K562 (cell line): Measurements from ENCODE around the gene SLC44A1. TPM values are rescaled to one million over a fixed set of nuclear protein-coding genes. Genes with fewer than 3 reads are reported as not detected.

Experiments
- ATAC-seq: fragments of 200-7000 bp; cut with Tn5 transposase; 3 replicates; pipeline ENCODE4 v1.9.1; 2020; ENCODE audit warnings: moderate library complexity
- BruUV-seq: library from RNA; stranded (reverse); fragments of 400-500 nt; replicated peaks from 2 replicates; lab custom pipeline; 2021; lab: Mats Ljungman, UMichigan
- CTCF ChIA-PET: fragments of 300-600 bp; formaldehyde crosslinking; extraction: SDS; loops from one replicate; lab custom pipeline; 2021; ENCODE audit warnings: low intra/inter-chr PET ratio; lab: Yijun Ruan, JAX
- POLR2A ChIA-PET: fragments of 300-600, 350-650 bp; sonication (Branson Sonifier 250); formaldehyde crosslinking; extraction: SDS; loops from one replicate; lab custom pipeline; 2021; ENCODE audit warnings: antibody characterized with exemption, inconsistent platforms; lab: Yijun Ruan, JAX
- DNase-seq, 4 experiments: peaks; one replicate each; pipeline versions ENCODE4 v3.0.0 to v3.0.0-alpha.2; 2011 to 2018; ENCODE audit warnings: low spot score in 3 of 4, mixed read lengths in 3 of 4; ENCODE audit errors: extremely low read depth in 1 of 4
- FAIRE-seq: peaks from 2 replicates; lab custom pipeline; 2011; peaks lifted over from hg19 to GRCh38; lab: Jason Lieb, UNC
- H2AFZ ChIP-seq: 2 replicates; pipeline ENCODE4 v1.6.0; 2011; ENCODE audit warnings: low read depth, low read length, control low read depth, inconsistent platforms
- H3K27ac ChIP-seq: fragments of 200-600 bp; 3 replicates; pipeline ENCODE4 v1.8.0; 2011; ENCODE audit warnings: low read depth, mild to moderate bottlenecking, control low read depth, inconsistent platforms, low read length, moderate library complexity, mixed read lengths; ENCODE audit errors: extremely low read depth
- H3K27me3 ChIP-seq, 2 experiments: fragments of 300-600 bp in 1 of 2; 2 replicates in 1 of 2; 3 replicates in 1 of 2; pipeline versions ENCODE4 v1.6.0 to v1.8.0; 2011; ENCODE audit warnings: inconsistent platforms in 2 of 2, low read length in 2 of 2, mild to moderate bottlenecking in 1 of 2, mixed read lengths in 1 of 2, moderate library complexity in 1 of 2; ENCODE audit not compliant: control insufficient read depth in 2 of 2, insufficient read depth in 2 of 2
- H3K36me3 ChIP-seq: fragments of 300-600 bp; 3 replicates; pipeline ENCODE4 v1.8.0; 2011; ENCODE audit warnings: mild to moderate bottlenecking, low read length, inconsistent platforms; ENCODE audit not compliant: control insufficient read depth, insufficient read depth
- H3K4me1 ChIP-seq, 2 experiments: fragments of 200-600 bp in 1 of 2; replicated peaks in 1 of 2; 2 replicates in 1 of 2; 3 replicates in 1 of 2; pipeline versions ENCODE4 v1.5.1 to v1.8.0; 2011; ENCODE audit warnings: inconsistent platforms in 2 of 2, low read length in 2 of 2, mild to moderate bottlenecking in 1 of 2, mixed read lengths in 1 of 2, moderate library complexity in 1 of 2; ENCODE audit not compliant: control insufficient read depth in 2 of 2, insufficient read depth in 2 of 2
- H3K4me2 ChIP-seq: 2 replicates; pipeline ENCODE4 v1.6.1; 2011; ENCODE audit warnings: low read length, control low read depth, inconsistent platforms, mixed read lengths; ENCODE audit not compliant: insufficient read depth
- H3K4me3 ChIP-seq: fragments of 200-600 bp; sonication (generic), shearing (Covaris generic); 2 replicates; pipeline ENCODE4 v1.5.1; 2016; ENCODE audit warnings: control low read depth, inconsistent platforms
- H3K79me2 ChIP-seq: fragments of 200-600 bp; 3 replicates; pipeline ENCODE4 v1.8.0; 2011; ENCODE audit warnings: low read length, inconsistent platforms; ENCODE audit not compliant: control insufficient read depth, insufficient read depth
- H3K9ac ChIP-seq, 2 experiments: 2 replicates each; pipeline versions ENCODE4 v1.6.0 to v1.6.1; 2011; ENCODE audit warnings: low read depth in 2 of 2, low read length in 2 of 2, control low read depth in 1 of 2, inconsistent platforms in 1 of 2, mild to moderate bottlenecking in 1 of 2, mixed read lengths in 1 of 2; ENCODE audit not compliant: insufficient read depth in 1 of 2
- H3K9me1 ChIP-seq: one replicate; pipeline ENCODE4 v1.6.0; 2011; ENCODE audit warnings: inconsistent platforms, mild to moderate bottlenecking, low read length, moderate library complexity; ENCODE audit not compliant: control insufficient read depth, insufficient read depth
- H3K9me3 ChIP-seq: replicated peaks from 2 replicates; pipeline ENCODE4 v1.5.1; 2011; ENCODE audit warnings: low read depth, low read length, inconsistent platforms; ENCODE audit not compliant: control insufficient read depth, insufficient read depth
- H4K20me1 ChIP-seq: replicated peaks from 2 replicates; pipeline ENCODE4 v1.6.1; 2011; ENCODE audit warnings: low read length, inconsistent platforms, mixed read lengths; ENCODE audit not compliant: control insufficient read depth, insufficient read depth
- CCAR2 ChIP-seq: fragments of 200-400 bp; formaldehyde crosslinking; IDR thresholded peaks from 2 replicates; pipeline ENCODE4 v1.6.1; 2017; ENCODE audit warnings: mild to moderate bottlenecking, low read depth, low read length
- CTCF ChIP-seq, 3 experiments: IDR thresholded peaks in 2 of 3; conservative IDR thresholded peaks in 1 of 3; 2 replicates each; pipeline ENCODE4 v1.5.1; 2011 to 2012; ENCODE audit warnings: low read length in 3 of 3, mild to moderate bottlenecking in 3 of 3, control low read depth in 2 of 3, improper control_type of control experiment in 1 of 3, inconsistent platforms in 1 of 3, low read depth in 1 of 3, mixed read lengths in 1 of 3, moderate library complexity in 1 of 3; ENCODE audit not compliant: insufficient read depth in 2 of 3
- MEF2D ChIP-seq: conservative IDR thresholded peaks from 2 replicates; pipeline ENCODE4 v1.6.1; 2016; ENCODE audit warnings: low read depth, missing genetic modification characterization, missing compliant biosample characterization
- NCOR1 ChIP-seq: fragments of 450-650 bp; IDR thresholded peaks from 2 replicates; pipeline ENCODE4 v1.6.1; 2016; ENCODE audit warnings: mild to moderate bottlenecking, moderate library complexity
- NR2C2 ChIP-seq, 2 experiments: fragments of 200-800 bp in 1 of 2; sonication (Bioruptor generic) in 1 of 2; sonication (generic) in 1 of 2; formaldehyde crosslinking in 1 of 2; IDR thresholded peaks; 2 replicates each; pipeline versions ENCODE4 v1.6.1 to v1.8.0; 2016 to 2022; ENCODE audit warnings: mild to moderate bottlenecking in 1 of 2, missing compliant biosample characterization in 1 of 2, missing genetic modification characterization in 1 of 2, missing genetic modification reagents in 1 of 2
- RAD21 ChIP-seq, 2 experiments: fragments of 250-450 bp in 1 of 2; fragments of 450-650 bp in 1 of 2; sonication (Bioruptor Pico) in 1 of 2; formaldehyde crosslinking in 1 of 2; IDR thresholded peaks in 1 of 2; conservative IDR thresholded peaks in 1 of 2; 2 replicates each; pipeline versions ENCODE4 v1.4.0 to v1.8.0; 2020 to 2022; ENCODE audit warnings: mild to moderate bottlenecking in 2 of 2, moderate library complexity in 1 of 2
- SIN3B ChIP-seq: fragments of 450-650 bp; IDR thresholded peaks from 2 replicates; pipeline ENCODE4 v1.6.1; 2017; ENCODE audit warnings: low read depth, mild to moderate bottlenecking, moderate library complexity
- STAT5B ChIP-seq: fragments of 250-450 bp; sonication (Bioruptor Pico); IDR thresholded peaks from 2 replicates; pipeline ENCODE4 v1.8.0; 2021; ENCODE audit warnings: mild to moderate bottlenecking, inconsistent platforms
- ZNF408 ChIP-seq: fragments of 250-450 bp; sonication (Bioruptor Pico); IDR thresholded peaks from 2 replicates; pipeline ENCODE4 v1.4.0; 2020; ENCODE audit warnings: low read depth, mild to moderate bottlenecking, moderate library complexity
- WGBS: fragments of 100-300 bp; shearing (Covaris generic); methylation state at CpG from one replicate; pipeline ENCODE4 v1.1.6; 2016; ENCODE audit warnings: low coverage, mixed read lengths; ENCODE audit not compliant: insufficient coverage; ENCODE audit errors: missing lambda C conversion rate; 5-methylcytosine and 5-hydroxymethylcytosine counted together
- in situ Hi-C: fragments of 300-500 bp; cut with MboI; formaldehyde crosslinking; loops from 4 replicates; pipeline ENCODE4 v1.15.0; 2018; ENCODE audit warnings: inconsistent platforms, mixed read lengths
- intact Hi-C: fragments of 100-400 bp; cut with micrococcal nuclease; formaldehyde crosslinking; loops from 2 replicates; pipeline ENCODE4 v1.14.2; 2022
- polyA plus RNA-seq, 8 experiments: library from polyadenylated mRNA; depleted of rRNA in 4 of 8; stranded (reverse) in 5 of 8; unstranded in 3 of 8; fragments of >200 nt; fragmentation: Nextera tagmentation in 2 of 8; fragmentation: Illumina TruSeq in 1 of 8; extraction: Ambion mirVana in 2 of 8; extraction: Trizol in 1 of 8; gene quantifications; 2 replicates each; pipeline versions ENCODE4 v1.2.1 to v1.2.3, GENCODE V29; 2011 to 2014; ENCODE audit warnings: inconsistent platforms in 1 of 8, missing spikeins in 1 of 8
- total RNA-seq, 7 experiments: library from RNA; depleted of rRNA in 6 of 7; stranded (reverse); fragments of >200 nt in 6 of 7; fragmentation: Illumina TruSeq in 2 of 7; extraction: Trizol in 2 of 7; gene quantifications; 2 replicates each; pipeline versions ENCODE4 v1.2.1 to v1.2.3, GENCODE V29; 2011 to 2021; ENCODE audit warnings: low replicate concordance in 1 of 7
- TF ChIP-seq, protein P1 (sequence below): fragments of 150-350 bp; IDR thresholded peaks from 2 replicates; pipeline ENCODE4 v1.6.1; 2014; ENCODE audit warnings: low read depth, mild to moderate bottlenecking, low read length, borderline replicate concordance

The SLC44A1 gene
- total and polyA plus RNA-seq, 9 of the 15 experiments (the other 6 are each of a cell fraction or from before 2014, with no cell fraction given), result 0.11 to 0.59 (median 0.30) TPM

DNA sequence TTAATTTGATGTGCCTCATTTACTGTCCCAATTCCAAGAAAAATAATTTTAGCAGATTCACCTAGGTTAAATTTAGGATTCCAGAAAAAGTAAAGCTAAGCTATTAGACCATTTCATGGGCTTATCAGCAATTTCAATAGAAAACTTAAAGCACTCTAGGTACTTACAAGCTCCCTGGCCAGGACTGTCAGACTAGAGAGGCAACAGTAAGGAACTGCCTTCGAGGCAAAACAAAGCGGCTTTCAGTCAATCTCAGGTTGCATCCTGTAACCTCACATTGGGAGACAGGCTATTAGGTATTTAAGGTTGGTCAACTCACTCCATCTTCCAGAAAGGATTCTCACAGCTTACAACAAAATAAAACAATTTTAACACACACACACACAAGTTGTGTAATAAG is 154.7 kb downstream of the SLC44A1 start:
- ATAC-seq, result no peak
- POLR2A ChIA-PET, result interaction anchor here (1.0 kb wide), 1 partner anchor 9 kb away, joined by 3 read pairs; no protein-coding TSS in a partner anchor
- Histone ChIP-seq H3K27me3 (peaks cover 21 to 27% of the 10 kb centered on the region in 2 experiments), H3K79me2 (no peaks in the 10 kb centered on the region), H3K9ac (no peak overlapping the region), H4K20me1 (no peaks in the 10 kb centered on the region), H3K4me1 (no peaks in the 10 kb centered on the region), H3K27ac (no peak overlapping the region), H2AFZ (no peak overlapping the region), H3K9me3 (no peaks in the 10 kb centered on the region), H3K9me1 (no peaks in the 10 kb centered on the region), H3K4me2 (no peak overlapping the region), H3K4me3 (no peak overlapping the region), H3K36me3 (no peaks in the 10 kb centered on the region)
- WGBS, result 2% methylated on average over 2 of the region's 2 CpGs
- in situ Hi-C loops, result no loop called here
- CTCF ChIA-PET, result no interaction called here
- no peak for FAIRE-seq
- no TSS peak for BruUV-seq
- DNase-seq, result no peak
- TF ChIP-seq CCAR2, result no peak
- intact Hi-C loops, result no loop called here

DNA sequence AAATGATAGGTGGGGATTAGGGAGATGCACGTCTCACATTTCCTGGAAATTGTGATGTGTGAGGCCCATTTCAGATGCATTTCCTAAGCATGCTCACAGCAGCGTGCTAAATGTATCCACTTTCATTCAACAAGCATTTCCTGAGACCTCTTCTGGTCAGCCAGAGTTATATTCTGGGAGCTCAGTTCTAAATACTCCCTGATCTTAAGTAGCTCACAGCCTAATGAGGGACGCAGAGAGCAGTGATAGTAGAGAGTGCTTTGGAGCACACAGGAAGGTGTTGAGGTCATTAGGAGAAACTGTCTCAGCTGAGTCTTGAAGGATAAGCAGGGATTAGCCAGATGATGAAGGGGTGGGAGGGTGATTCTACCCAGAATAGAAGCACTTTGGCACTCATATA is 157.2 kb downstream of the SLC44A1 start:
- no peak overlapping the region for H3K4me2 ChIP-seq
- BruUV-seq, result no TSS peak
- no peak for DNase-seq
- CTCF ChIA-PET, result no interaction called here
- no peaks in the 10 kb centered on the region for H3K36me3 ChIP-seq
- H3K9me3 ChIP-seq, result no peaks in the 10 kb centered on the region
- H3K9ac ChIP-seq, result no peak overlapping the region
- peaks cover 24 to 27% of the 10 kb centered on the region in 2 experiments for H3K27me3 ChIP-seq
- no peaks in the 10 kb centered on the region for H3K9me1 ChIP-seq
- FAIRE-seq, result no peak
- intact Hi-C loops (no loop called here), in situ Hi-C loops (loop anchor here (10.0 kb wide), 1 partner anchor 617 kb away; no protein-coding TSS in a partner anchor)
- POLR2A ChIA-PET, result no interaction called here
- ATAC-seq, result no peak
- H2AFZ ChIP-seq, result no peak overlapping the region
- 0% methylated on average over 3 of the region's 3 CpGs for WGBS
- no peaks in the 10 kb centered on the region for H3K79me2 ChIP-seq
- no peaks in the 10 kb centered on the region for H4K20me1 ChIP-seq
- no peaks in the 10 kb centered on the region for H3K4me1 ChIP-seq
- no peak overlapping the region for H3K4me3 ChIP-seq
- H3K27ac ChIP-seq, result no peak overlapping the region
- no peak for TF ChIP-seq NR2C2 (CRISPR knock-in tag; IDR thresholded peaks at IDR 0.05)
- no peak for TF ChIP-seq NR2C2 (tag; IDR thresholded peaks at IDR 0.05)
- TF ChIP-seq ZNF408 (CRISPR knock-in tag), result no peak
- TF ChIP-seq CTCF (IDR thresholded peaks at IDR 0.05 in 2 of 3, conservative IDR thresholded peaks at IDR 0.05 in 1 of 3; ENCODE audit: insufficient read depth in 2 of 3, low read depth in 1 of 3, low read length in 3 of 3), result peak in 1 of 3 experiments; percentile 10; a peak in 1 of 6 replicates
- no peak for TF ChIP-seq SIN3B
- TF ChIP-seq NCOR1, result no peak
- TF ChIP-seq MEF2D, result no peak
- TF ChIP-seq RAD21 (CRISPR knock-in tag; conservative IDR thresholded peaks at IDR 0.05 in 1 of 2, IDR thresholded peaks at IDR 0.05 in 1 of 2), result peak in 1 of 2 experiments; percentile 20; a peak in 1 of 4 replicates
- no peak for TF ChIP-seq STAT5B (CRISPR knock-in tag)
- TF ChIP-seq, protein P1, sequence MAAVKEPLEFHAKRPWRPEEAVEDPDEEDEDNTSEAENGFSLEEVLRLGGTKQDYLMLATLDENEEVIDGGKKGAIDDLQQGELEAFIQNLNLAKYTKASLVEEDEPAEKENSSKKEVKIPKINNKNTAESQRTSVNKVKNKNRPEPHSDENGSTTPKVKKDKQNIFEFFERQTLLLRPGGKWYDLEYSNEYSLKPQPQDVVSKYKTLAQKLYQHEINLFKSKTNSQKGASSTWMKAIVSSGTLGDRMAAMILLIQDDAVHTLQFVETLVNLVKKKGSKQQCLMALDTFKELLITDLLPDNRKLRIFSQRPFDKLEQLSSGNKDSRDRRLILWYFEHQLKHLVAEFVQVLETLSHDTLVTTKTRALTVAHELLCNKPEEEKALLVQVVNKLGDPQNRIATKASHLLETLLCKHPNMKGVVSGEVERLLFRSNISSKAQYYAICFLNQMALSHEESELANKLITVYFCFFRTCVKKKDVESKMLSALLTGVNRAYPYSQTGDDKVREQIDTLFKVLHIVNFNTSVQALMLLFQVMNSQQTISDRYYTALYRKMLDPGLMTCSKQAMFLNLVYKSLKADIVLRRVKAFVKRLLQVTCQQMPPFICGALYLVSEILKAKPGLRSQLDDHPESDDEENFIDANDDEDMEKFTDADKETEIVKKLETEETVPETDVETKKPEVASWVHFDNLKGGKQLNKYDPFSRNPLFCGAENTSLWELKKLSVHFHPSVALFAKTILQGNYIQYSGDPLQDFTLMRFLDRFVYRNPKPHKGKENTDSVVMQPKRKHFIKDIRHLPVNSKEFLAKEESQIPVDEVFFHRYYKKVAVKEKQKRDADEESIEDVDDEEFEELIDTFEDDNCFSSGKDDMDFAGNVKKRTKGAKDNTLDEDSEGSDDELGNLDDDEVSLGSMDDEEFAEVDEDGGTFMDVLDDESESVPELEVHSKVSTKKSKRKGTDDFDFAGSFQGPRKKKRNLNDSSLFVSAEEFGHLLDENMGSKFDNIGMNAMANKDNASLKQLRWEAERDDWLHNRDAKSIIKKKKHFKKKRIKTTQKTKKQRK, result no peak
